ENCODE measurements around the gene PARD3B.

GRCh38 chr2:204538182-204539018 is 6.9 kb upstream of the PARD3B start:
- TF ChIP-seq POLR2A (IDR thresholded peaks at IDR 0.05; ENCODE audit: low read length) (no peak), GATA1 (IDR thresholded peaks at IDR 0.05; ENCODE audit: low read depth, low read length) (no peak)

Measured in erythroblast (primary cell).